Right atrium auricular region (tissue), 2 donors: ENCODE results near the gene LIPI. TPM values are rescaled to one million over a fixed set of nuclear protein-coding genes. Genes with fewer than 3 reads are reported as not detected.
"Not testable (repeated sequence)": the region's sequence is repeated elsewhere in the genome, so short reads cannot be mapped to it uniquely, and the experiment has no call there.

Experiments used
- DNase-seq: peaks from one replicate; pipeline ENCODE4 v3.0.0-alpha.2; 2019; ENCODE audit warnings: low spot score
- H3K27ac ChIP-seq, 2 donors: fragments of 200-600 bp; sonication (generic); 1 replicate in 1 of 2; 2 replicates in 1 of 2; pipeline ENCODE4 v1.5.1; 2016 to 2019
- H3K27me3 ChIP-seq, 2 donors: fragments of 200-600 bp; sonication (generic); one replicate each; pipeline versions ENCODE4 v1.5.1 to v1.6.0; 2017 to 2019
- H3K36me3 ChIP-seq: fragments of 200-600 bp; sonication (generic); one replicate; pipeline ENCODE4 v1.5.1; 2016
- H3K4me1 ChIP-seq, 2 donors: fragments of 200-600 bp; sonication (generic); one replicate each; pipeline versions ENCODE4 v1.5.1 to v1.6.0; 2017 to 2019
- H3K4me3 ChIP-seq, 2 donors: fragments of 200-600 bp; sonication (generic); 1 replicate in 1 of 2; 2 replicates in 1 of 2; pipeline ENCODE4 v1.5.1; 2017 to 2019; ENCODE audit warnings: mild to moderate bottlenecking in 1 of 2, moderate library complexity in 1 of 2
- H3K9me3 ChIP-seq, 2 donors: fragments of 200-600 bp; sonication (generic); one replicate each; pipeline ENCODE4 v1.5.1; 2019
- CTCF ChIP-seq, 2 donors: fragments of 200-600 bp; sonication (generic); IDR thresholded peaks; one replicate each; pipeline ENCODE4 v1.5.1; 2019; ENCODE audit warnings: antibody characterized with exemption in 2 of 2
- total RNA-seq, 2 donors: library from RNA; depleted of rRNA; stranded (reverse); fragments of >200 nt; gene quantifications; one replicate each; pipeline ENCODE4 v1.1.0, GENCODE V29; 2016

The LIPI gene
- total RNA-seq, 2 donors from 2014 or later = not detected

- H3K36me3 ChIP-seq = no peaks in the 10 kb centered on the region
Observed at GRCh38 chr21:14071902-14072734, 138.6 kb downstream of the LIPI start.

GRCh38 chr21:14070968-14071367 is 139.8 kb downstream of the LIPI start:
- TF ChIP-seq CTCF (IDR thresholded peaks at IDR 0.05) = no peak
- H3K4me3 ChIP-seq = no peak overlapping the region
- no peaks in the 10 kb centered on the region for H3K4me1 ChIP-seq
- no peak overlapping the region for H3K27ac ChIP-seq
- H3K36me3 ChIP-seq = no peaks in the 10 kb centered on the region
- DNase-seq = peak; percentile 36
- no peaks in the 10 kb centered on the region for H3K9me3 ChIP-seq
- no peaks in the 10 kb centered on the region for H3K27me3 ChIP-seq

More at GRCh38 chr21:14071902-14072734, 138.6 kb downstream of the LIPI start:
- no peaks in the 10 kb centered on the region for H3K27me3 ChIP-seq
- H3K27ac ChIP-seq = no peak overlapping the region
- H3K4me1 ChIP-seq = no peaks in the 10 kb centered on the region
- DNase-seq = peak; percentile 38
- H3K4me3 ChIP-seq = no peak overlapping the region
- TF ChIP-seq CTCF (IDR thresholded peaks at IDR 0.05) = no peak
- no peaks in the 10 kb centered on the region for H3K9me3 ChIP-seq

- peak; percentile 40 for DNase-seq
Observed at GRCh38 chr21:14070049-14070893, 140.5 kb downstream of the LIPI start.

GRCh38 chr21:14064296-14064645 is 146.5 kb downstream of the LIPI start:
- Histone ChIP-seq H3K9me3 (no peaks in the 10 kb centered on the region), H3K27ac (no peak overlapping the region), H3K4me3 (no peak overlapping the region), H3K36me3 (no peaks in the 10 kb centered on the region), H3K27me3 (no peaks in the 10 kb centered on the region), H3K4me1 (no peaks in the 10 kb centered on the region)
- DNase-seq = peak; percentile 48
- no peak for TF ChIP-seq CTCF (IDR thresholded peaks at IDR 0.05)

More at GRCh38 chr21:14070049-14070893, 140.5 kb downstream of the LIPI start:
- no peak for TF ChIP-seq CTCF (IDR thresholded peaks at IDR 0.05)
- H3K4me3 ChIP-seq = no peak overlapping the region
- no peaks in the 10 kb centered on the region for H3K4me1 ChIP-seq
- no peaks in the 10 kb centered on the region for H3K36me3 ChIP-seq
- no peak overlapping the region for H3K27ac ChIP-seq
- H3K9me3 ChIP-seq = no peaks in the 10 kb centered on the region
- no peaks in the 10 kb centered on the region for H3K27me3 ChIP-seq

- H3K27me3 ChIP-seq, H3K27ac ChIP-seq, H3K9me3 ChIP-seq, H3K4me3 ChIP-seq, DNase-seq, H3K36me3 ChIP-seq, H3K4me1 ChIP-seq: not testable (repeated sequence)
Observed at GRCh38 chr21:14063620-14064295, 147.0 kb downstream of the LIPI start.

- DNase-seq, H3K4me3 ChIP-seq, H3K36me3 ChIP-seq, H3K9me3 ChIP-seq, H3K27ac ChIP-seq, H3K4me1 ChIP-seq, H3K27me3 ChIP-seq: not testable (repeated sequence)
Observed at GRCh38 chr21:14062684-14063083, 148.1 kb downstream of the LIPI start.

- not testable (repeated sequence) for H3K9me3 ChIP-seq, H3K4me1 ChIP-seq
Observed at GRCh38 chr21:14061820-14062219, 148.9 kb downstream of the LIPI start.

GRCh38 chr21:14058995-14059627 is 151.6 kb downstream of the LIPI start:
- H3K4me3 ChIP-seq, H3K27ac ChIP-seq, DNase-seq, H3K27me3 ChIP-seq, H3K9me3 ChIP-seq, H3K4me1 ChIP-seq, H3K36me3 ChIP-seq: not testable (repeated sequence)

More at GRCh38 chr21:14061820-14062219, 148.9 kb downstream of the LIPI start:
- not testable (repeated sequence) for H3K4me3 ChIP-seq, DNase-seq, H3K27me3 ChIP-seq, H3K27ac ChIP-seq, H3K36me3 ChIP-seq
